ENCODE measurements around the gene HNRNPF.
A peak's percentile ranks its signal among the peaks of the same experiment; 100 is the strongest.

HNRNPF gene

DNA sequence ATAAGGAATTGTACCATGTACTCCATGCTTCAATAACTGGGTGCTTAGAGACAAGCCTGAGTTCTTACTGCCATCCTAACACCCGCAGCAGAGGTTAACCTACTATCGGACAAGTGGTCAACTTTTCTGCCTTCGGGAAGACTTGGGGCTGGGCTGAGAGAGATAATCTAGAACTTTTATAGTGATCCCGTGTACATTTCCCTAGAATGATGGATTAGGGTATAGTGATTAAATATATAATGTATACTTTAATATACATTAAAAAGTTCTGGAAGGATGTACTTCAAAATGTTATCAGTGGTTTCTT is 12.2 kb upstream of the HNRNPF start:
- DNase-seq (ENCODE audit: low spot score): no peak

DNA sequence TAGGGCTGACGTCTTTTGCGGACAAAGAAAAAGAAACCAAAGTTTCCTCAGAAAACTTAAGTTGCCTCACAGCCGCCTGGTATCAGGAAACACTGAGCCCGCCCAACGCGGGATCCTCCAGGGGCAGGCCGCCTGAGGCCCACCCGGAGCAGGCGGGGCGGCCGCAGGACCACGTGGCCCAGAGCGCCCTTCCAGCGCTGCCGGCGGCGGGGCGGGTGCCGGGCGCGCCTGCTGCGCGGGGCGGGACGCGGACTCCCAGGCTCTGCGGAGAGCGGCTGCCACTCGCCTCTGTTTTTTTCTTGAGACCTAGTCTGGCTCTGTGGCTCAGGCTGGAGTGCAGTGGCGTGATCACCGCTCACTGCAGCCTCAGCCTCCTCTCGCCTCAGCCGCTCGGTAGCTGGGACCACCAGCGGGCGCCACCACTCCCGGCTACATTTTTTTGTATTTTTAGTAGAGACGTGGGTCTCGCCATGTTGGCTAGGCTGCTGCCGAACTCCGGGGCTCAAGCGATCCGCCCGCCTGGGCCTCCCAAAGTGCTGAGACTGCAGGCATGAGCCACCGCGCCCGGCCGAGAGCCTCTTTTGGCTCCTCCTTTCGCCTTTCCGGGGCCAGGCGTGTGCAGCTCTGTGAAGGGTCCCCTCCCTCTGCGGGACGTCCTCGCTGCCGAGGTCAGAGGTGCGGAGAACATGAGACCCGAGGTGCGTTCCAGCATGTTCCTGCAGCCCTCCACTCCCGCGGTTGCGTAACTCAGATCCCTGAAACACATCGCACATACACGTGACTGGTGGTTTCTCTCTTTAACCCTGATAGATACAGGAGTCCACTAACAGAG is 11.6 kb upstream of the HNRNPF start:
- peak; percentile 91 for DNase-seq (ENCODE audit: low spot score)

DNA sequence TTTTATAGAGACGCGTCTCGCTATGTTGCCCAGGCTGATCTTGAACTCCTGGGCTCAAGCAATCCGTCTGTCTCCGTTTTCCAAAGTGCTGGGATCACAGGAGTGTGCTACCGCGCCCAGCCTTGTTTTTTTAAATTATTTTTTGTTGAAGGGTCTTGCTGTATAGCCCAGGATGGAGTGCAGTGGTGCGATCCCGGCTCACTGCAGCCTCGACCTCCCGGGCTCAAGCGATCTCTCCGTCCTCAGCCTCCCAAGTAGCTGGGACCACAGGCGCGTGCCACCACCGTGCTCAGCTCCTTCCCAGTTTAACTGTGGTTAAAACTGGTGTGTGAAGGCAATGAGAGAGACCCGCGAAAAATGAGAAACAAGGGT is 11.0 kb upstream of the HNRNPF start:
- no peak for DNase-seq (ENCODE audit: low spot score)

- DNase-seq (ENCODE audit: low spot score): no peak
These were observed 9.2 kb upstream of the HNRNPF start for GRCh38 chr10:43417950-43418768.

DNA sequence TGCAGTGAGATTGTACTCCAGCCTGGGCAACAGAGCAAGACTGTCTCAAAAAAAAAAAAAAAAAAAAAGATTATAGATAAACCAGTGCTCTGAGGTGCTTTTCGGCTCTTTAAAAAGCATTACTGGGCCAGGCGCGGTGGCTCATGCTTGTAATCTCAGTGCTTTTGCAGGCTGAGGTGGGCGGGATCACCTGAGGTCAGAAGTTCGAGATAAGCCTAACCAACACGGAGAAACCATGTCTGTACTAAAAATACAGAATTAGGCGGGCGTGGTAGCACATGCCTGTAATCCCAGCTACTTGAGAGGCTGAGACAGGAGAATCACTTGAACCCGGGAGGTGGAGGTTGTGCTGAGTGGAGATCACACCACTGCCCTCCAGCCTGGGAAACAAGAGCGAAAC is 6.6 kb upstream of the HNRNPF start:
- DNase-seq (ENCODE audit: low spot score): no peak

DNA sequence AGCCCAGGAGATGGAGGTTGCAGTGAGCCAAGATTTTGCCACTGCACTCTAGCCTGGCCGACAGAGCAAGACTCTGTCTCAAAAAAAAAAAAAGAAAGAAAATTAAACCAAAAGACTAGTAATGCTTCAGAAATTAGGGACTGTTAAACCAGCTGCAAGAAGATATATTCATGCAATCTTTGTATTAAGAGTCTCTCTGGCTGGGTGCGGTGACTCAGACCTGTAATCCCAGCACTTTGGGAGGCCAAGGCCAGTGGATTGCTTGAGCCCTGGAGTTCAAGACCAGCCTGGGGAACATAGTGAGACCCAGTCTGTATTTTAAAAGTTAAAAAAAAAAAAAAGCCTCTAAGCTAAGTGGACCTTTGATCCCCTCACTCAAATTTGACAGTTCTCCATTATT is 2.5 kb upstream of the HNRNPF start:
- peak; percentile 51 for DNase-seq (ENCODE audit: low spot score)

DNA sequence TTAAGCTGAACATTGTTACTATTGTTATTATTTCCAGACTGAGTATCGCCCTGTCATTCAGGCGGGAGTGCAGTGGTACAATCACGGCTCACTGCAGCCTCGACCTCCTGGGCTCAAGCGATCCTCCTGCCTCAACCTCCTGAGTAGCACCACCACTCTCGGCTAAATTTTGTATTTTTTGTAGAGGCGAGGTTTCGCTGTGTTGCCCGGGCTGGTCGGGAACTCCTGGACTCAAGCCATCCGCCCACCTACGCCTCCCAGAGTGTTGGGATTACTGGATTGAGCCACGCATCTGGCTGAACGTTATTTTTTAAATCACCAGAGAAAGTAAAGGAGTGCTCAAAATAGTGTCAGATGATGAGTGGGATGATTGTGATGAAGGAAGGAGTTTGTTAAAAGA is 1.4 kb upstream of the HNRNPF start:
- no peak for DNase-seq (ENCODE audit: low spot score)

DNA sequence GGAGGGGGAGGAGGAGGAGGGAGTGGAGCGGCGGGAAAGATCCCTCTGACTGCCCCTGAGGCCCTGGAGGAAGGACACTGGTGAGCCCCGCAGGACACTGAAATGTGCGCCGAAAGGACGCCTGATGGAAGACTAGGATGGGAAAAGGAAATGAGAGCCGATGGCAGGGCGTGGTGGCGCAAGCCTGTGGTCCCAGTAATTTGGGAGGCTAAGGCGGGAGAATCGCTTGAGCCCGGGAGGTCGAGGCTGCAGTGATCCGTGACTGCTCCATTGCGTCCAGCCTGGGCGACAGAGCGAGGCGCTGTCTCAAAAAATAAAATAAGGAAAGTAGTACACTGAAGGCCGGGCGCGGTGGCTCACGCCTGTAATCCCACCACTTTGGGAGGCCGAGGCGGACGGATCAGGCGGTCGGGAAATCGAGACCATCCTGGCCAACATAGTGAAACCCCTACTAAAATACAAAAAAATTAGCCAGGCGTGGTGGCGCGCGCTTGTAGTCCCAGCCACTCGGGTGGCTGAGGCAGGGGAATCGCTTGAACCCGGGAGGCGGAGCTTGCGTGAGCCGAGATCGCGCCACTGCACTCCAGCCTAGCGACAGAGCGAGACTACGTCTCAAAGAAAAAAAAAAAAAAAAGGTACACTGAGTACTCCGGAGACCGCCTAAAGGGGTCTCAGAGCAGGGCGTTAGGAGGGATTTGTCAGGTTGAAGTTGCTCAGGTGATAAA is 561 bp upstream of the HNRNPF start:
- DNase-seq (ENCODE audit: low spot score): no peak

GRCh38 chr10:43408331-43408709 is 666 bp downstream of the HNRNPF start:
- DNase-seq (ENCODE audit: low spot score): no peak

GRCh38 chr10:43407576-43408330 is 1.2 kb downstream of the HNRNPF start:
- peak; percentile 97 for DNase-seq (ENCODE audit: low spot score)

DNA sequence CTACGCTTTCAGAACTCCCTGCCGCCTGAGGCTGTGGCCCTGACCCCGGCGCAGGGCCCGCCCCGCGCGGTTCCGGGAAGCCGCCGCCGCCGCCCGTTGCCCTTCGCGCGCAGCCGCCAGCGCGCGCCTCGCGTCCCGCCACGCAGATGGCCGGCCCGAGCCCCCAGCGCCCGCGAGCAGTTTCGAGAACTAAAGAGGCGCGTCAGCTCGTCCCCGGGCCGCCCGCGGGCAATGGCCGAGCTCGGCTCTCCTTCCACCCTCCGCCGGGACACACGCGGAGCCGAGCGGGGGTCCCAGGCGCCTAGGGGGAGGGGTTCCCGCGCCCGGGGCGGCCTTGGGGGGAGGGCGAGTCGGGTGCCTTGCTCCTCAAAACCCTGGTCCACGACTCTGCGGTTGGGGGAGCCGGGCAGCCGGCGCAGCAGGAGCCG is 1.8 kb downstream of the HNRNPF start:
- no peak for DNase-seq (ENCODE audit: low spot score)

DNA sequence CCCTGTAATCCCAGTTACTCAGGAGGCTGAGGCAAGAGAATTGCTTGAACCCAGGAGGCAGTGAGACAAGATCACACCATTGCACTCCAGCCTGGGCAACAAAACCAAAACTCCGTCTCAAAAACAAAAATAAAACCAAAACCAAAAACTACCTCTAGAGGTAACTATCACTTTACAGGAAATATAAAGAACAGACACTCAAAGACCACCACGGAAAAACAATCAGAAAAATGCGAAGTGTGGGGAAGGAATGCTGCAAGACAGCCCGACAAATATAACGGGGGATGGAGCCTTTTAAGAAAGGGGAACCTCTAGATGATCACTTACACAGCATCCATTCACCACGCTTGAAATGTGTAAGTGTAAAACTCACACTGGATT is 4.3 kb downstream of the HNRNPF start:
- DNase-seq (ENCODE audit: low spot score): no peak

DNA sequence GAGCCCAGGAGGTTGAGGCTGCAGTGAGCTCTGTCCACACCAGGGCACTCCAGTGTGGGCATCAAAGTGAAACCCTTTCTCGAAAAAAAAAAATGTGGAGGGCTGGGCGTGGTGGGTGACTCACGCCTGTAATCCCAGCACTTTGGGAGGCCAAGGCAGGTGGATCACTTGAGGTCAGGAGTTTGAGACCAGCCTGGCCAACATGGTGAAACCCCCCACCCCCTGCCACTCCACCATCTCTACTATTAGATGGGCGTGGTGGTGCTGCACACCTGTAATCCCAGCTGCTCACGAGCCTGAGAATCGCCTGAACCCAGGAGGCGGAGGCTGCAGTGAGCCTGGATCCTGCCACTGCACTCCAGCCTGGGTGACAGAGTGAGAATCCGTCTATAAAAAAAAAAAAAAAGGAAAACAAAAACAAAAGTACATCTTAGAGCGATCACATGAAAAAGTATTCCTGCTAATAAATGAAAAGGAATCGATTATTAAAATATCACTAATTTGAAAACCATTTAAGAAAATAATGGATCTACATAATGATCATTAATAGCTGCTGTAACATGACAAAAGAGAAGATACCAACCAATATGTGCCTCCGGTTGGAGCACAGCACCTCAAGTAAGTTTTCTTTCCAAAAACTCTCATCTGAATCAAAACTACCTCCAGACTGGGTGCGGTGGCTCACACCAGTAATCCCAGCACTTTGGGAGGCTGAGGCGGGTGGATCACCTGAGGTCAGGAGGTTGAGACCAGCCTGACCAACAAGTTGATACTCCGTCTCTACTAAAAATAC is 4.9 kb downstream of the HNRNPF start:
- no peak for DNase-seq (ENCODE audit: low spot score)

DNA sequence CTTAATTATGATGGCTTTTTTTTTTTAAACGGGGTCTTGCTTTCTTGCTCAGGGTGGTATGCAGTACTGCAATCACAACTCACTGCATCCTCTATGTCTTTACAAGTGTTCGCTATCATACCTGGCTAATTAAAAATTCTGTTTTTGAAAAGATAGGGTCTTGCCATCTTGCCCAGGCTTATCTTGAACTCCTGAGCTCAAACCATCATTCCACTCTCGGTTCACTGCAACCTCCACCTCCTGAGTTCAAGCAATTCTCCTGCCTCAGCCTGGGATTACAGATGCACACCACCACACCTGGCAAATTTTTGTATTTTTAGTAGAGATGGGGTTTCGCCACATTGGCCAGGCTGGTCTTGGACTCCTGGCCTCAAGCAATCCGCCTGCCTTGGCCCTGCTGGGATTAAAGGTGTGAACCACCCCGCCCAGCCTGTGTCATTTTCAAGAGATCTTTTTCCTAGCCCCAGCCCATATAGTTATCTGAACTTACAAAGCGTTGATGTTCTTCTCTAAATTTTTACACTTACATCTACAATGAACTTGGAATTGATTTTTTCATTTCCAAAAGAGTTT is 6.0 kb downstream of the HNRNPF start:
- DNase-seq (ENCODE audit: low spot score): no peak

DNA sequence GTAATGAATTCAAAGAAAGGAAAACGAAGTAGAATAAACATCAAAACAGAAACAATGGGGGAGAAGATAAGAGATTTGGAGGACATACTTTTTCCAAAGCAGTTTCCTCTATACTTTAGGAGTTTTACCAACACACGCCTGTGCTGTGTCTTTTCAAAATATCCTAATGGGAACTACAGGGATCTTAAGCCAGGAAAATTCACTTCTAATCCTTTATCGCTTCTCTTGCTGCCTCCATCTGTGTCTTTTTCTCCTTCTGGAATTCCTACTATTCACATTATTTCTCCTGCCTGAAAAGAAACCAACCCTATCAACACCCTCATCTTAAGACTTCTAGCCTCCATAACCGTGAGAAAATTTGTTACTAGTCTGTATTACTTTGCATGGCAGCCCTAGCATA is 6.8 kb downstream of the HNRNPF start:
- no peak for DNase-seq (ENCODE audit: low spot score)

DNA sequence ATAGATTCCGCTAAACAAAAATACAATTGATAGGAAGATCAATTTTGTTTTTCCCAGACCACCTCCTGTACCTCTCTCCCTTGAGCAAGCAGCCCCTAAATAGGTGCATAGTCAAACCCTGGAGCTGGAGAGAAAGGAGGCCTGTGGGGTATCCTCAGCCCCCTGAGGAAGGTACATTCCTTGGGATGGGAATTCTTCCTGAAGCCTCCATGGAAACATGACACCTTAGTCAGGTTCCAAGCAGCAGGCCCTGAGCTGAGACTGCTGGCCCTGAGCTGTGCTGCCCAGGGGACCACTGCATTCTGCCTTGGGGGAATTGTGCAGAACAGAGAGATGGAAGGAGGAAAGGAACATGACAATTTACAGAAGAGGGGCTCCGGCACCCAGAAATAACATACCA is 7.4 kb downstream of the HNRNPF start:
- DNase-seq (ENCODE audit: low spot score): no peak

- DNase-seq (ENCODE audit: low spot score): peak; percentile 87
These were observed 9.4 kb downstream of the HNRNPF start for GRCh38 chr10:43399320-43400310.

DNA sequence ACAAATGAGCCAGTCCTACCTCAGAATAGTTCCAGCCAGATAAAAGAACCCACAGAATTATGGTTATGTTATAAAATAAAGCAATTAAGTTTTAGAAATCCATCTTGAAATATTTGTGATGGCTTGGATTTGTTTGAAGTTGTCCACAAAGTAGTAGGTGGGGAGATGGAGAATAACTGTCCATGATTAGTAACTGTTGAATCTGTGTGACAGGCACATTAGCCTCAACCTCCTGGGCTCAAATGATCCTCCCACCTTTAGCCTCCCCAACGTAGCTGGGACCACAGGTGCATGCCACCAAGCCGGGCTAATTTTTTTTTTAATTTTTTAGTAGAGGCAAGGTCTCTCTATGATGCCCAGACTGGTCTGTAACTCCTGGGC is 10.1 kb downstream of the HNRNPF start:
- no peak for DNase-seq (ENCODE audit: low spot score)

GRCh38 chr10:43396928-43397624 is 11.9 kb downstream of the HNRNPF start:
- DNase-seq (ENCODE audit: low spot score): peak; percentile 96
